Lung (tissue), 12 donors: ENCODE results near the gene KLHL30. TPM values are rescaled to one million over a fixed set of nuclear protein-coding genes. Genes with fewer than 3 reads are reported as not detected.
A peak's percentile ranks its signal among the peaks of the same experiment; 100 is the strongest.

Experiments
- ATAC-seq: fragments of 200-7000 bp; cut with Tn5 transposase; one replicate; pipeline ENCODE4 v1.9.1; 2020; ENCODE audit warnings: moderate number of reproducible peaks; ENCODE audit not compliant: insufficient read depth, low FRiP score
- DNase-seq, 3 donors: peaks; one replicate each; pipeline ENCODE4 v3.0.0-alpha.2; 2013 to 2017
- H3K27ac ChIP-seq, 2 donors: one replicate each; pipeline ENCODE4 v1.5.1; 2013; ENCODE audit warnings: mild to moderate bottlenecking in 2 of 2, moderate library complexity in 2 of 2, control low read depth in 1 of 2, inconsistent platforms in 1 of 2, low read depth in 1 of 2, low read length in 1 of 2
- H3K27me3 ChIP-seq, 3 donors: one replicate each; pipeline ENCODE4 v1.5.1; 2013; ENCODE audit warnings: low read length in 2 of 3; ENCODE audit not compliant: control insufficient read depth in 3 of 3, insufficient read depth in 3 of 3
- H3K36me3 ChIP-seq, 4 donors: one replicate each; pipeline ENCODE4 v1.5.1; 2013; ENCODE audit warnings: low read length in 4 of 4, mild to moderate bottlenecking in 1 of 4, moderate library complexity in 1 of 4; ENCODE audit not compliant: control insufficient read depth in 4 of 4, insufficient read depth in 4 of 4
- H3K4me1 ChIP-seq, 5 donors: one replicate each; pipeline ENCODE4 v1.5.1; 2013; ENCODE audit warnings: low read length in 5 of 5, mild to moderate bottlenecking in 2 of 5, moderate library complexity in 1 of 5; ENCODE audit not compliant: control insufficient read depth in 5 of 5, insufficient read depth in 5 of 5
- H3K4me3 ChIP-seq: one replicate; pipeline ENCODE4 v1.5.1; 2013; ENCODE audit warnings: mild to moderate bottlenecking, control low read depth, moderate library complexity
- H3K9ac ChIP-seq, 2 donors: one replicate each; pipeline ENCODE4 v1.5.1; 2013; ENCODE audit warnings: low read length in 2 of 2, control low read depth in 1 of 2; ENCODE audit not compliant: insufficient read depth in 1 of 2
- H3K9me3 ChIP-seq, 4 donors: one replicate each; pipeline ENCODE4 v1.5.1; 2013; ENCODE audit warnings: low read length in 3 of 4, mild to moderate bottlenecking in 1 of 4, moderate library complexity in 1 of 4; ENCODE audit not compliant: control insufficient read depth in 4 of 4, insufficient read depth in 3 of 4
- WGBS, 2 donors: extraction: QIAGEN DNeasy Blood & Tissue Kit; methylation state at CpG; one replicate each; pipeline ENCODE4 v1.1.7; 2013; 5-methylcytosine and 5-hydroxymethylcytosine counted together
- polyA plus RNA-seq, 2 donors: library from polyadenylated mRNA; stranded (reverse); fragments of 200-250 nt; gene quantifications; one replicate each; pipeline ENCODE4 v1.2.1, GENCODE V29; 2013
- total RNA-seq, 2 donors: library from RNA; depleted of rRNA in 1 of 2; stranded (reverse); fragments of >200 nt in 1 of 2; gene quantifications; one replicate each; pipeline ENCODE4 v1.2.1, GENCODE V29; 2014 to 2021
- TF ChIP-seq, protein P1 (sequence below): IDR thresholded peaks from 2 replicates; pipeline ENCODE4 v1.5.1; 2012; ENCODE audit warnings: mild to moderate bottlenecking; ENCODE audit errors: control extremely low read depth, extremely low read depth
- donor health status: control.
- donor health status: control.
- donor health status: Bipolar disorder and iron deficiency.
- donor health status: healthy.
- donor health status: DM: yes; HTN: yes; CAD: no.

The KLHL30 gene
- total and polyA plus RNA-seq, 4 donors: 0.18 to 2.1 (median 0.39) TPM

DNA sequence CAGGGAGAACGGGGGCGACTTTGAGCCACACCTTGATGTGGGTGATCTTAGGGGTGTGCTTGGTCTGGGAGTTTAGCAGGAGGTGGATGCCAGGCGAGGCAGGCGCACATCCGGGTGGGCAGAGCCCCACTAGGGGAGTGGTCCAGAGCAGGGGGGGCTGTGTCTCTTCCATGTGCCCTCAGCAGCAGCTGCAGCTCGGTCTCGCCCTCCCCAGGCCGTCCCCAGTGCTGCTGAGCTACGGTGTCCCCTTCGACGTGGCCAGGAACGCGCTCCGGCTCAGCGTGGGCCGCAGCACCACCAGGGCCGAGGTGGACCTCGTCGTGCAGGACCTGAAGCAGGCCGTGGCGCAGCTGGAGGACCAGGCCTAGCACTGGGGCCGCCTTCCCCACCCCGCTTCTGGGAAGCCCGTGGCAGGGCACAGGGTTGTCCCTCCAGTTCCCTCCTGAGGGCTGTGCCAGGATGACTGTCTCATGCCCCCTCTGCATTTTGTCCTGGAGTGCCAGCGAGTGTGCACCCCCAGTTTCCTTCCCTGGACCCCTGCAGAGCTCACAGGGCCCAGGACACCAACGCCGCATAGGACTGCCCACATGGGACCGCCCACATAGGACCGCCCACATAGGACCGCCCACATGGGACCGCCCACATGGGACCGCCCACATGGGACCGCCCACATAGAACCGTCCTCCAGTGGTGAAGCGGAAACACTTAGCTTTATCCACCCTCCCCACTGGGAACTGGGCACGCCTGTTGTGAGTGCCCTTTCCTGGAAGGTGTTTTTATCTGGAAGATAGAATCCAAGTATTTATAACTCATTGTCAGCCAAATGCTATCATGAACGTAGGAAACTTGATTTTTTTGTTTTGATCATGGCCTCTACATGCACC is 40.2 kb upstream of the KLHL30 start:
- H3K27ac ChIP-seq: no peak overlapping the region
- TF ChIP-seq, protein P1, sequence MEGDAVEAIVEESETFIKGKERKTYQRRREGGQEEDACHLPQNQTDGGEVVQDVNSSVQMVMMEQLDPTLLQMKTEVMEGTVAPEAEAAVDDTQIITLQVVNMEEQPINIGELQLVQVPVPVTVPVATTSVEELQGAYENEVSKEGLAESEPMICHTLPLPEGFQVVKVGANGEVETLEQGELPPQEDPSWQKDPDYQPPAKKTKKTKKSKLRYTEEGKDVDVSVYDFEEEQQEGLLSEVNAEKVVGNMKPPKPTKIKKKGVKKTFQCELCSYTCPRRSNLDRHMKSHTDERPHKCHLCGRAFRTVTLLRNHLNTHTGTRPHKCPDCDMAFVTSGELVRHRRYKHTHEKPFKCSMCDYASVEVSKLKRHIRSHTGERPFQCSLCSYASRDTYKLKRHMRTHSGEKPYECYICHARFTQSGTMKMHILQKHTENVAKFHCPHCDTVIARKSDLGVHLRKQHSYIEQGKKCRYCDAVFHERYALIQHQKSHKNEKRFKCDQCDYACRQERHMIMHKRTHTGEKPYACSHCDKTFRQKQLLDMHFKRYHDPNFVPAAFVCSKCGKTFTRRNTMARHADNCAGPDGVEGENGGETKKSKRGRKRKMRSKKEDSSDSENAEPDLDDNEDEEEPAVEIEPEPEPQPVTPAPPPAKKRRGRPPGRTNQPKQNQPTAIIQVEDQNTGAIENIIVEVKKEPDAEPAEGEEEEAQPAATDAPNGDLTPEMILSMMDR: no peak
- H3K9ac ChIP-seq: no peak overlapping the region
- no peaks in the 10 kb centered on the region for H3K9me3 ChIP-seq
- DNase-seq: no peak
- no peak overlapping the region for H3K4me3 ChIP-seq
- no peaks in the 10 kb centered on the region for H3K36me3 ChIP-seq
- H3K27me3 ChIP-seq: no peaks in the 10 kb centered on the region
- peak; percentile 81 for ATAC-seq
- 80 to 87% methylated on average over 37 of the region's 37 CpGs for WGBS, 2 donors
- H3K4me1 ChIP-seq: peaks cover 0 to 3% (median 0%) of the 10 kb centered on the region in 5 donors

- H3K27me3 ChIP-seq: no peaks in the 10 kb centered on the region
- H3K4me3 ChIP-seq: no peak overlapping the region
- ATAC-seq (no peak), DNase-seq (no peak)
- no peaks in the 10 kb centered on the region for H3K9me3 ChIP-seq
- H3K4me1 ChIP-seq: peaks cover 0 to 3% (median 0%) of the 10 kb centered on the region in 5 donors
- no peak overlapping the region for H3K9ac ChIP-seq
- TF ChIP-seq, protein P1: no peak
- H3K36me3 ChIP-seq: no peaks in the 10 kb centered on the region
- no peak overlapping the region for H3K27ac ChIP-seq
- WGBS, 2 donors: 46 to 63% methylated on average over 17 of the region's 17 CpGs
Observed at GRCh38 chr2:238098901-238099713, 39.4 kb upstream of the KLHL30 start.

GRCh38 chr2:238099714-238100048 is 38.8 kb upstream of the KLHL30 start:
- DNase-seq (no peak), ATAC-seq (no peak)
- Histone ChIP-seq H3K27me3 (no peaks in the 10 kb centered on the region), H3K4me1 (peaks cover 0 to 3% (median 0%) of the 10 kb centered on the region in 5 donors), H3K36me3 (no peaks in the 10 kb centered on the region), H3K4me3 (no peak overlapping the region), H3K9me3 (no peaks in the 10 kb centered on the region), H3K27ac (no peak overlapping the region), H3K9ac (no peak overlapping the region)
- 90 to 93% methylated on average over 10 of the region's 10 CpGs for WGBS, 2 donors
- TF ChIP-seq, protein P1: no peak
